ENCODE data around the gene PTPRN2. TPM values are rescaled to one million over a fixed set of nuclear protein-coding genes. Genes with fewer than 3 reads are reported as not detected.

The PTPRN2 gene
- total and polyA plus RNA-seq, 2 of the 8 experiments (the other 6 are each of a cell fraction or from before 2014, with no cell fraction given): 2.6 to 4.5 TPM

- TF ChIP-seq CHD7 (IDR thresholded peaks at IDR 0.05; ENCODE audit: insufficient replicate concordance, low read length) (no peak), SP4 (IDR thresholded peaks at IDR 0.05; ENCODE audit: low read length) (no peak), RFX5 (IDR thresholded peaks at IDR 0.05; ENCODE audit: borderline replicate concordance, low read depth, low read length) (no peak), CTCF (IDR thresholded peaks at IDR 0.05; ENCODE audit: control extremely low read depth in 1 of 3, insufficient read depth in 1 of 3, low read depth in 1 of 3, low read length in 3 of 3) (no peak), SRF (IDR thresholded peaks at IDR 0.05; ENCODE audit: low read depth, low read length) (no peak), TEAD4 (IDR thresholded peaks at IDR 0.05; ENCODE audit: low read depth, low read length) (no peak), RNF2 (IDR thresholded peaks at IDR 0.05; ENCODE audit: borderline replicate concordance, low read depth, low read length, missing control alignments, poor library complexity, severe bottlenecking) (no peak), YY1 (IDR thresholded peaks at IDR 0.05; ENCODE audit: low read depth, low read length) (no peak), BRCA1 (IDR thresholded peaks at IDR 0.05; ENCODE audit: low read depth, low read length) (no peak)
Measured at GRCh38 chr7:157627033-157627432, 960.6 kb downstream of the PTPRN2 start (continued).

Measured in H1 (cell line).